ENCODE data around the gene PTPRK. TPM values are rescaled to one million over a fixed set of nuclear protein-coding genes. Genes with fewer than 3 reads are reported as not detected.

Gene PTPRK
- total and polyA plus RNA-seq, 2 of the 13 experiments (the other 11 are each of a cell fraction or from before 2014, with no cell fraction given) = 43.6 to 98.3 TPM

DNA sequence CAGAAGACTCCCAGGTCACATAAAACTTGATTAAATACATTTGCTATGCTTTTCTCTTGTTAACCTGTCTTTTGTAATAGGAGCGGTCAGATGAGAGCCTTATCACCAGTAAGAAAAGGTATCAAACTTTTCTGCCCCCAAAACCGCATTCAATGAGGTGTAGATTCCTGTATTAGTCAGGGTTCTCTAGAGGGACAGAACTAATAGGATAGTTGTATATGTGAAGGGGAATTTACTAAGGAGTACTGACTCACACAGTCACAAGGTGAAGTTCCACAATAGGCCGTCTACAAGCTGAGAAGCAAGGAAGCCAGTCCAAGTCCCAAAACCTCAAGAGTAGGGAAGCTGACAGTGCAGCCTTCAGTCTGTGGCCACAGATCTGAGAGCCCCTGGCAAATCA lies 32.7 kb downstream of the PTPRK start:
- Histone ChIP-seq H3K9ac (ENCODE audit: insufficient read depth, low read depth, low read length) (no peak overlapping the region), H4K20me1 (ENCODE audit: insufficient read depth, low read length) (no peaks in the 10 kb centered on the region), H3K79me2 (ENCODE audit: insufficient read depth, low read length) (peaks cover 93% of the 10 kb centered on the region), H3K36me3 (replicated peaks in 1 of 2; ENCODE audit: control insufficient read depth in 1 of 2, insufficient read depth in 2 of 2, low read length in 2 of 2) (peaks cover 0 to 30% of the 10 kb centered on the region in 2 experiments), H3K27me3 (ENCODE audit: control insufficient read depth in 1 of 2, insufficient read depth in 2 of 2, low read length in 2 of 2) (no peaks in the 10 kb centered on the region), H3K9me3 (ENCODE audit: low read length) (no peaks in the 10 kb centered on the region), H2AFZ (ENCODE audit: low read length) (no peak overlapping the region), H3K4me3 (replicated peaks in 1 of 3; ENCODE audit: insufficient read depth in 1 of 3, low read depth in 2 of 3, low read length in 3 of 3) (no peak overlapping the region), H3K4me1 (ENCODE audit: insufficient read depth, low read length) (peaks cover 40% of the 10 kb centered on the region), H3K4me2 (ENCODE audit: low read depth, low read length) (no peak overlapping the region), H3K27ac (ENCODE audit: extremely low read length, insufficient read depth, low read length) (no peak overlapping the region)
- TF ChIP-seq NR2F1 (CRISPR knock-in tag; IDR thresholded peaks at IDR 0.05) (no peak), SIN3A (IDR thresholded peaks at IDR 0.05; ENCODE audit: borderline replicate concordance, low read depth, low read length) (no peak)
- in situ Hi-C loops (cut with HindIII; ENCODE audit: extremely low pct_ligation_motif_present, low pct_unique_long_range_greater_than_20kb) = no loop called here
- FAIRE-seq = no peak
- CTCF ChIA-PET (ENCODE audit: low intra/inter-chr PET ratio, low total read pairs) = no interaction called here
- WGBS (ENCODE audit: low lambda C conversion rate) = 95% methylated on average over 3 of the region's 3 CpGs
- intact Hi-C loops (cut with micrococcal nuclease; ENCODE audit: unreplicated experiment) = loop anchor here (1.0 to 2.0 kb wide), 2 partner anchors 13 to 29 kb away; no protein-coding TSS in a partner anchor
- POLR2A ChIA-PET = interaction anchor here (0.7 kb wide), 1 partner anchor 17 kb away, joined by 3 read pairs; no protein-coding TSS in a partner anchor
- no TSS peak for BruUV-seq (replicated peaks)
- ATAC-seq = no peak
- DNase-seq (ENCODE audit: low spot score) = no peak

DNA sequence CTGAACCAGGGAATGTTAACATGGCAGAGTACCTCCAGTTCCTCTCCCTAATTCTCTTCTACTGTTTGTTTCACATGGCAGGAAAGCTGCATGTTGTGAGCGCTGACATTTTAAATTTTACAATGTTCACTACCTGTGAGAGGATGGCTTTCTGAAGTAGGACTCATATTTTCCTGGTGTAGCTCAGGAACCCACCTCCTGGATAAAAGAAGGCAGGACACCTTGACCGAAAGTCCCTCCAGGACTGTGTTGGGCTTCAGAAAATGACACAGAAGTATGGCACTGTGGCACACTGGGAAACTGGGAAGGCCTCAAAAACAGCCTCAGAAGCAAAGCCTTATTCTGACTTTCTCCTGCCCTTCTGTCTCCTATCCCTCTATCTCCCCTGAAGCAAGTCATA lies 33.3 kb downstream of the PTPRK start:
- Histone ChIP-seq H4K20me1 (ENCODE audit: insufficient read depth, low read length) (no peaks in the 10 kb centered on the region), H3K9ac (ENCODE audit: insufficient read depth, low read depth, low read length) (no peak overlapping the region), H3K79me2 (ENCODE audit: insufficient read depth, low read length) (peaks cover 93% of the 10 kb centered on the region), H3K27ac (ENCODE audit: extremely low read length, insufficient read depth, low read length) (no peak overlapping the region), H3K4me1 (ENCODE audit: insufficient read depth, low read length) (peaks cover 44% of the 10 kb centered on the region), H3K27me3 (ENCODE audit: control insufficient read depth in 1 of 2, insufficient read depth in 2 of 2, low read length in 2 of 2) (no peaks in the 10 kb centered on the region), H3K36me3 (replicated peaks in 1 of 2; ENCODE audit: control insufficient read depth in 1 of 2, insufficient read depth in 2 of 2, low read length in 2 of 2) (peaks cover 0 to 27% of the 10 kb centered on the region in 2 experiments), H3K4me2 (ENCODE audit: low read depth, low read length) (no peak overlapping the region), H3K9me3 (ENCODE audit: low read length) (no peaks in the 10 kb centered on the region), H3K4me3 (replicated peaks in 1 of 3; ENCODE audit: insufficient read depth in 1 of 3, low read depth in 2 of 3, low read length in 3 of 3) (no peak overlapping the region), H2AFZ (ENCODE audit: low read length) (no peak overlapping the region)
- peak; percentile 46 for DNase-seq (ENCODE audit: low spot score)
- in situ Hi-C loops (cut with HindIII; ENCODE audit: extremely low pct_ligation_motif_present, low pct_unique_long_range_greater_than_20kb) (no loop called here), intact Hi-C loops (cut with micrococcal nuclease; ENCODE audit: unreplicated experiment) (loop anchor here (1.0 kb wide), 1 partner anchor 29 kb away; no protein-coding TSS in a partner anchor)
- BruUV-seq (replicated peaks) = no TSS peak
- ChIA-PET POLR2A (interaction anchor here (1.0 kb wide), 2 partner anchors 19 to 29 kb away, joined by 3 to 5 read pairs; no protein-coding TSS in a partner anchor), CTCF (ENCODE audit: low intra/inter-chr PET ratio, low total read pairs) (no interaction called here)
- no peak for FAIRE-seq
- ATAC-seq = peak; percentile 97
- WGBS (ENCODE audit: low lambda C conversion rate) = 98% methylated on average over 2 of the region's 2 CpGs
- TF ChIP-seq THAP11 (CRISPR knock-in tag; IDR thresholded peaks at IDR 0.05) = no peak
- TF ChIP-seq SMC3 (IDR thresholded peaks at IDR 0.05; ENCODE audit: low read length) = peak; percentile 74
- no peak for TF ChIP-seq MTA3 (CRISPR knock-in tag; IDR thresholded peaks at IDR 0.05)
- no peak for TF ChIP-seq HOXA9 (CRISPR knock-in tag; IDR thresholded peaks at IDR 0.05; ENCODE audit: borderline replicate concordance)
- TF ChIP-seq CEBPG (CRISPR knock-in tag; IDR thresholded peaks at IDR 0.05) = no peak
- TF ChIP-seq ZNF629 (CRISPR knock-in tag; conservative IDR thresholded peaks at IDR 0.05) = no peak
- TF ChIP-seq, protein P1, sequence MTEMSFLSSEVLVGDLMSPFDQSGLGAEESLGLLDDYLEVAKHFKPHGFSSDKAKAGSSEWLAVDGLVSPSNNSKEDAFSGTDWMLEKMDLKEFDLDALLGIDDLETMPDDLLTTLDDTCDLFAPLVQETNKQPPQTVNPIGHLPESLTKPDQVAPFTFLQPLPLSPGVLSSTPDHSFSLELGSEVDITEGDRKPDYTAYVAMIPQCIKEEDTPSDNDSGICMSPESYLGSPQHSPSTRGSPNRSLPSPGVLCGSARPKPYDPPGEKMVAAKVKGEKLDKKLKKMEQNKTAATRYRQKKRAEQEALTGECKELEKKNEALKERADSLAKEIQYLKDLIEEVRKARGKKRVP (CRISPR knock-in tag; IDR thresholded peaks at IDR 0.05) = no peak
- TF ChIP-seq RBM22 (optimal IDR thresholded peaks at IDR 0.05; ENCODE audit: low read length) = peak; percentile 39
- no peak for TF ChIP-seq IRF1 (CRISPR knock-in tag; IDR thresholded peaks at IDR 0.05; ENCODE audit: low read depth)
- TF ChIP-seq RAD21 (CRISPR knock-in tag; IDR thresholded peaks at IDR 0.05) = peak; percentile 72
- TF ChIP-seq SALL2 (CRISPR knock-in tag; IDR thresholded peaks at IDR 0.05) = no peak
- TF ChIP-seq KDM5B (CRISPR knock-in tag; IDR thresholded peaks at IDR 0.05; ENCODE audit: borderline replicate concordance) = no peak
- TF ChIP-seq, protein P2, sequence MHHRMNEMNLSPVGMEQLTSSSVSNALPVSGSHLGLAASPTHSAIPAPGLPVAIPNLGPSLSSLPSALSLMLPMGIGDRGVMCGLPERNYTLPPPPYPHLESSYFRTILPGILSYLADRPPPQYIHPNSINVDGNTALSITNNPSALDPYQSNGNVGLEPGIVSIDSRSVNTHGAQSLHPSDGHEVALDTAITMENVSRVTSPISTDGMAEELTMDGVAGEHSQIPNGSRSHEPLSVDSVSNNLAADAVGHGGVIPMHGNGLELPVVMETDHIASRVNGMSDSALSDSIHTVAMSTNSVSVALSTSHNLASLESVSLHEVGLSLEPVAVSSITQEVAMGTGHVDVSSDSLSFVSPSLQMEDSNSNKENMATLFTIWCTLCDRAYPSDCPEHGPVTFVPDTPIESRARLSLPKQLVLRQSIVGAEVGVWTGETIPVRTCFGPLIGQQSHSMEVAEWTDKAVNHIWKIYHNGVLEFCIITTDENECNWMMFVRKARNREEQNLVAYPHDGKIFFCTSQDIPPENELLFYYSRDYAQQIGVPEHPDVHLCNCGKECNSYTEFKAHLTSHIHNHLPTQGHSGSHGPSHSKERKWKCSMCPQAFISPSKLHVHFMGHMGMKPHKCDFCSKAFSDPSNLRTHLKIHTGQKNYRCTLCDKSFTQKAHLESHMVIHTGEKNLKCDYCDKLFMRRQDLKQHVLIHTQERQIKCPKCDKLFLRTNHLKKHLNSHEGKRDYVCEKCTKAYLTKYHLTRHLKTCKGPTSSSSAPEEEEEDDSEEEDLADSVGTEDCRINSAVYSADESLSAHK (CRISPR knock-in tag; IDR thresholded peaks at IDR 0.05; ENCODE audit: borderline replicate concordance) = no peak

Data from HepG2 (cell line).